ENCODE measurements around the gene KSR1.

Gene KSR1

GRCh38 chr17:27575096-27575911, 119.1 kb downstream of the KSR1 start:
- no peak for DNase-seq

DNA sequence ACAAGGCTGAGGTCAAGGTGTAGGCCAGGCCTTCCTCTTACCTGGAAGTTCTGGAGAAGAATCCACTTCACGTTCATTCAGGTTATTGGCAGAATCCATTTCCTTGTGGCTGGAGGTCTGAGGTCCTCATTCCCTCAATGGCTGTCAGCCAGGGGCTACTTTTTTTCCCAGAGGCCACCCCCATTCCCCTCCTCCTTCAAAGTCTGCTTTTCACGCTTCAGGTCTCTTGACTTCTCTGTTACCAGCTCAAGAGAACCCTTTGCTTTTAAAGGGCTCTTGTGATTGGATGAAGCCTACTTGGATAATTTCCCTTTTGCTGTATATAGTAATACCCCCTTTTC, 119.6 kb downstream of the KSR1 start:
- no peak for DNase-seq

DNA sequence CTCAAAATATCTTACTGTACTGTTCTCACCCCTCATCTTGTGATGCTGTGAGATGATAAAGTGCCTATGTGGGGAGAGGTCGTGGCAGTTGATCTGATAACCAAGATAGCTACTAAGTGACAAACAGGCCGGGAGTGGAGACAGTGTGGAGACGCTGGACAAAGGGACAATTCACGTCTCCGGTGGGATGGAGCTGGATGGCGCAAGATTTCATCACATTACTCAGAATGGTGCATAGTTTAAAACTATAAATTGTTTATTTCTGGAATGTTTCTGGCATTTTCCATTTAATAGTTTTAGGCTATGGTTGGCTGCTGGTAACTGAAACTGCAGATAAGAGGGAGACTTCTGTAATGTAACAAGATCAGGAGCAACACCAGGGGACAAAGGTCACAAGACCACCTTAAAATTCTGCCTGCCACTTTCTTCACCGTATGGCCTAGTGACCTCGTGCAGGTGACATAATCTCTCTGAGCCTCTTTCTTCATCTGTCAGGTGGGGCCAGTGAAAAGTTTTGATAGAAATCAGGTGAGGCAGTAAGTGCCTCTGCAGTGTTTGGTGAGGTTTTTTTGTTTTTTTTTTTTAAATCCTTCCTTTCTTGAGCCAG, 120.3 kb downstream of the KSR1 start:
- no peak for DNase-seq

GRCh38 chr17:27577121-27577761, 121.0 kb downstream of the KSR1 start:
- DNase-seq, result peak; percentile 25

DNA sequence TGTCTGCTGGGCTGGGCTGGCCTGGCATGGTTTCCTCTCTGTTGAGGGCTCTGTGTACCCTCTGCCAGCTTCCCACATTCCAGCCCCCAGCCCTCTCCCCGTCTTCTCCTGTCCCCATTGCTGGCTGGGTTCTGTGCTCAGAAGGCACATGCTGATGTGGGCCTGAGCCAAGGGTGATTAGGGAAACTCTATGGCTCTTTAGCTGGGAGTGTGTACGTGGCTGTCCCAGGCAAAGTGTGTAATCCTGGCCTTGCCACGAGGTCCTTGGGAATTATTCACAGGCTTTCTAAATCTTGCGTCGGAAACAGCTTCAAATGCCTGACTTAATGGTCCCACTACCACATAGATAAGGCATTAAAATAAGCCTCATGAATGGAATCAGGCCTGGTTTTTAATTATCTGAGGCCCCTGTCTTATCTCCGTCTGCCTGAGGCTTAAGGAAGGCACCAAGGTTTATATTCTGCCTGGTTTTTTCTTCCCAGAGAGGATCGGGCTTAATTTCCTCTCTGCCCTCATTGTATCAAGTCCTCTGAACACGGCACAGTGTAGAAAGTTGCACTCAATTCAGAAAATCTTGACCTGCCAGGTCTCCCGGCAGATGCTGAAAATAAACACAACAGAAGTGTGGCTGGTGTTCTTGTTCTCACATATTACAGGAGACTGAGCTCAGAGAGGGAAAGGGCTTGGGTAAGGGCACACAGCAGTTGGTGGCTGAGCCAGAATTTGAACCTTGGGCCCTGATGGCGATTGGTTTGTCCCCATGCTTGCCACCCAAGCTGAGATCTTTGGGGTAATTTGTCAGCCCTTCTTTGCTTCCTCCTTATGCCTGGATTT, 121.9 kb downstream of the KSR1 start:
- DNase-seq, result no peak

GRCh38 chr17:27578718-27579085, 122.5 kb downstream of the KSR1 start:
- no peak for DNase-seq

GRCh38 chr17:27579304-27579703, 123.1 kb downstream of the KSR1 start:
- no peak for DNase-seq

DNA sequence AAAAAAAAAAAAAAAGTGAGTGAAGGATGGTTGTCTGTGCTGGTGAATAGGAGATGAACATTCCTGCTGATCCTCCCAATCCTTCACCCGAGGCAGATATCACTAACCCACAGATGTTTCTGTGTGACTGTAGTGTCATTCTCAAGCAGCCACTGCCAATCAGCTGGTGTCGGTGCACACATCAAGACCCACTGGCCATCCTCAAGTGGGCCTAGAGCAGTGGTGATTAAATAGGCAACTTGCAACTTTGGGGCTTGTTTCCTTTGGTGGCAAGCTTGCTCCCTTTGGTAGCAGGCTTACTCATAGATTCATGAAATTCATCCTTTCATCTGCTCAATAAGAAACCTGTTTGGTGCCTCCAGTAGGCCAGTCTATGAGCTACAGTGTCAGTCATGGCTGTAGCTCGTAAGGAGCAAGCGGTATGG, 123.7 kb downstream of the KSR1 start:
- no peak for DNase-seq

DNA sequence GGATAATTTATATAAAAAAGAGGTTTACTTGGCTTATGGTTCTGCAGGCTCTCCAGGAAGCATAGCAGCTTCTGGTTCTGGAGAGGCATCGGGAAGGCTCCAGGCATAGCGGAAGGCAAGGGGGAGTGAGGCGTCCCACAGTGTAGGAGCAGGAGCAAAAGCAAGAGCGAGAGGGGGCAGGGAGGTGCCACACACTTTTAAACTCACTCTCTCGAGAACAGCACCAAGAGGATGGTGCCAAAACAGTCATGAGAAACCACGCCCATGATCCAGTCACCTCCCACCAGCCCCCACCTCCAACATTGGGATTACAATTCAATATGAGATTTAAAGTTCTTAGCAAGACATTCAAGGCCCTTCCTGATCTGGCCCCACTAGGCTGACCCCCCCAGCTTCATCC, 124.8 kb downstream of the KSR1 start:
- DNase-seq, result no peak

- DNase-seq, result no peak
Observed at GRCh38 chr17:27582696-27583095, 126.4 kb downstream of the KSR1 start.

DNA sequence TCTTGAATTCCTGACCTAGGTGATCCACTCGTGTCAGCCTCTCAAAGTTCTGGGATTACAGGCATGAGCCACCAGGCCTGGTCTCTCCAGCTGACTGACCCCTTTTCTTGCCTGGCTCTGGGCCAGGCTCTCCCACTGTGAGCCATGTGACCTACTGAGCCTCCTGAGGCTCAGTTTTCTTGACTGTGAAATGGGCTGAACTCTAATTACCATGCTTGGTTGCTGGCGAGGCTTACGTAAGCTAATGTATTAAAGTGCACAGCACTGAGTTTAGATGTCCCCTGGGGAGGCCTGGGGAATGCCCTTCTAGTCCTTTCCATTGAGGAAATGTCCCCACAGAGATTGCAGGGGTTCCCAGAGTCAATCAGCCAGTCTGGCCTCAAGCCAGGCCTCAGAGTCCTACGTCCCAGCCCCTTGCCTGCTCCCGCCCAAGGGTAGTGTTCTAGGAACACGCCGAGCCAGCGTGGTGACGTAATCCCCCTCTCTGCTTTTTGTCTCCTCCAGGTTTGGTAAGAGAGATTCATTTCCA, 129.0 kb downstream of the KSR1 start:
- DNase-seq, result no peak

DNA sequence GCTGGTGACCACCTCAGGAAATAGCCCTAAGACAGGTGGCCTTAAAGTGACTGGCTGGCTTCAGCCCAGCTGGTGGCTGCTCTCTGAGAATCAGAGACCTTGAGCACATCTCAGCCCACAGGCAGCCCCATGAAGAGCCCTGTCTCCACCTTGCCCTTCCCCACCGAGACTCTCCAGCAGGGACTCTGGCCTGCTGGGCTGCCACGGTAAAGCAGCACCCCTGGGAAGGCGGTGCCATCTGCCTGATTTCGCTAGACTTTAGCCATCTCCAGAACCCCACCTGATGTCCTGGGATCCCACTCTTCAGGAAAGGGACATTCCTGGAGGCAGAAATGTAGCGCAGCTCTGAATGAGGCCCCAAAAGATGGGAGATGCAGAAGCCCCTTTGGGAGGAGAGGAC, 129.5 kb downstream of the KSR1 start:
- no peak for DNase-seq

GRCh38 chr17:27586203-27586721, 130.0 kb downstream of the KSR1 start:
- DNase-seq, result no peak

DNA sequence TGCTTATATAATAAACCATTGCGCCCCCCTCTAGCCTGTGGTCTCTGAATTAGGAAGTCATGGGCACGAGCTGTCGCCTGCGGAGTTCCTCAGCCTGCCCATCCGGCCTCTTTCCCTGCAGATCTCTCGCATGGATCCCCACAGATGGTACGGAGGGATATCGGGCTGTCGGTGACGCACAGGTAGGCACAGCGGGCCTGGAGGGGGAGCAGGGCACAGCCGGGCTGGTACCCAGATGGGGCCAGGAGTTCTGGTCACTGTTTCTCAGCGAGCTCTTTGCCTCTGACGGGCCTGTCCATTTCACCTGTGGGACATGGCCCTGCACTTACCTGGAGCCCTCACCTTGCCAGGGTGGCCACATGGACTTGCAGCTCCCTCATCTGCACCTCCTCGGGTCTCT, 132.1 kb downstream of the KSR1 start:
- DNase-seq, result no peak

DNA sequence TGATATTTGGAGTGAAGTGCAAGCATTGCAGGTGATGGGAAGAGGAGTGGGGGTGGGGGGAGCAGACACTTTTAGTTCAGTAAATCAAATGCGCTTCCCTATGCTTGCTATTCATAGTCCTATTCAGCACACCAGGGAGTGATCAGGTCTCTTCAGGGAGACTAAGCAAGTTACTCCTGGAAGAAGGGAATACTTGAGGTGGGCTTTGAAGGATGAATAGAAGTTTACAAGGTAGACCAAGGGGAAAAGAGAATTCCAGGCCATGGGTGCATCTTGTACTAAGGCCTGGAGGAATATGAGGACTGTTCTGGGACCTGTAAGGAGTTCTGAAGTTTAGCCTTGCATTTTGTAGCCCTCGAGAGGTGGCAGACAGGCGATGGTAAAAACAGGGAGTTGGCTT, 134.6 kb downstream of the KSR1 start:
- DNase-seq, result no peak

- DNase-seq, result no peak
Observed at GRCh38 chr17:27591986-27592385, 135.7 kb downstream of the KSR1 start.

DNA sequence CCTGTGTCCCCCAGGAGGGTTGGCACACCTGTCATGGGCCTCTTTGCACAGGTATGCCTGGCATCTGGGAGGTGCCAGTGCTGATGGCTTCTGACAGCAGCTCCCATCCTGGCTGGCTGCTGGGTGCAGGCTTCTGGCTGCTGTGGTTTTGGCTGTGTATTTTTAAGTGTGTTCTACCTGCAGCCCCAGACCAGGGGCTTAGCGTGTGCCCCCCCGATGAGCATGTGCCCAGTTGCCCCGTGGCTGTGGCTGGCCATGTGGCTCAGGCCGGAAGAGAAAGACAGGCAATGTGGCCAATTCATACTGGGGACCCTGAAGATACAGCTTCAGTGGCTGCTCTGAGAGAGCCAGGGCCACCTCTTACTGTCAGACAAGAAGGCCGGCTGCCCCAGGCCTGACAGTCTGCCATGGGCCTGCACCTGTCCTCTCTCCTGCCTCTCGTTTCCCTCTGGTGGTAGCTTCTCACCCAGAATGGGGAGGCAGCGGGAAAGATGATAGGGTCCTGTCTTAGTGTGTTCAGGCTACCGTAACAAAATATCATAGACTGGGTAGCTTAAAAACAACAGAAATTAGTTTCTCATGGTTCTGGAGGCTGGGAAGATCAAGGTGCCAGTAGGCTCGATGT, 137.1 kb downstream of the KSR1 start:
- DNase-seq, result no peak

- no peak for DNase-seq
Observed at GRCh38 chr17:27593857-27594255, 137.6 kb downstream of the KSR1 start.

DNA sequence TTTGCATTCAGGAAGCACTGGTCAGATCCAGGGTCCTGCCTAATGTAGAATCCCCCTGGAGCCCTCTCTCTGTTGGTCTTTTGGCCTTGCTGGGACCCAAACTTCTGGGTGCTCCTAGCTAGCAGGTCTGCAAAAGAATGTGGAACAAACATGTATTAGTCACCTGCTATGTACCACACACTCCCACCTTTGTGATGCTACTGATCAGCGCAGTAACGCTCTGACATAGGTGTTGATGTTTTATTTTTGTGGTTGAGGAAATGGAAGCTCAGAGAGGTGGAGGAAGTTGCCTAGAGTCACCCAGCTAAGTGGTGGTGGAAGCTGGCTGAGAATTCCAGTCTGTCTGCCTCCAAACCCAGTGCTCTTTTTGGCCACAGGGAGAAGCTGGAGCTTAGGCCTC, 139.0 kb downstream of the KSR1 start:
- no peak for DNase-seq

GRCh38 chr17:27596096-27596495, 139.8 kb downstream of the KSR1 start:
- no peak for DNase-seq

GRCh38 chr17:27596566-27597187, 140.4 kb downstream of the KSR1 start:
- DNase-seq, result no peak

GRCh38 chr17:27597188-27597580, 140.9 kb downstream of the KSR1 start:
- DNase-seq, result no peak

Data from NCI-H146 (cell line).